Transverse colon (tissue), 4 donors: ENCODE measurements around the gene MYADM. TPM values are rescaled to one million over a fixed set of nuclear protein-coding genes. Genes with fewer than 3 reads are reported as not detected.

ENCODE experiments used
- DNase-seq: peaks from one replicate; pipeline ENCODE4 v3.0.0-alpha.2; 2019
- H3K27ac ChIP-seq, 4 donors: fragments of 200-600 bp; sonication (generic); 2 replicates each; pipeline ENCODE4 v1.5.1; 2016 to 2018; ENCODE audit warnings: inconsistent platforms in 4 of 4
- H3K27me3 ChIP-seq: fragments of 200-600 bp; sonication (generic); 2 replicates; pipeline ENCODE4 v1.5.1; 2017; ENCODE audit warnings: inconsistent platforms
- H3K36me3 ChIP-seq, 4 donors: fragments of 200-600 bp; sonication (generic); 2 replicates each; pipeline ENCODE4 v1.5.1; 2017 to 2019; ENCODE audit warnings: inconsistent platforms in 4 of 4
- H3K4me1 ChIP-seq, 4 donors: fragments of 200-600 bp; sonication (generic); 2 replicates each; pipeline ENCODE4 v1.5.1; 2017 to 2020; ENCODE audit warnings: inconsistent platforms in 4 of 4
- H3K4me3 ChIP-seq, 4 donors: fragments of 200-600 bp; sonication (generic); 1 replicate in 1 of 4; 2 replicates in 3 of 4; pipeline versions ENCODE4 v1.5.1 to v1.6.1; 2017 to 2019; ENCODE audit warnings: inconsistent platforms in 4 of 4
- H3K9me3 ChIP-seq, 2 donors: fragments of 200-600 bp; sonication (generic); 2 replicates each; pipeline ENCODE4 v1.5.1; 2017 to 2019; ENCODE audit warnings: inconsistent platforms in 2 of 2
- EP300 ChIP-seq: sonication (generic); formaldehyde crosslinking; IDR thresholded peaks from one replicate; pipeline ENCODE4 v1.6.1; 2017; ENCODE audit warnings: antibody characterized with exemption, low read depth
- POLR2A ChIP-seq: fragments of 450-650 bp; IDR thresholded peaks from one replicate; pipeline ENCODE4 v1.6.1; 2016; ENCODE audit warnings: antibody characterized with exemption, mild to moderate bottlenecking, moderate library complexity
- POLR2AphosphoS5 ChIP-seq, 3 donors: sonication (generic); formaldehyde crosslinking; IDR thresholded peaks; one replicate each; pipeline ENCODE4 v1.6.1; 2016; ENCODE audit warnings: antibody characterized with exemption in 3 of 3
- WGBS, 2 donors: methylation state at CpG; one replicate each; pipeline ENCODE4 v1.1.5; 2018; ENCODE audit warnings: low coverage in 1 of 2; 5-methylcytosine and 5-hydroxymethylcytosine counted together
- in situ Hi-C, 4 donors: fragments of 200-750 bp; cut with MboI; loops; one replicate each; pipeline versions ENCODE4 v1.15.0 to v1.15.1; 2017; ENCODE audit warnings: low sequenced_read_pairs in 3 of 4, low pct_ligation_motif_present in 1 of 4, low pct_unique_long_range_greater_than_20kb in 1 of 4
- intact Hi-C: fragments of 100-400 bp; cut with DNase I; formaldehyde crosslinking; loops from one replicate; pipeline ENCODE4 v1.15.1; 2023; ENCODE audit warnings: low total_unique reads
- total RNA-seq, 4 donors: library from RNA; depleted of rRNA; stranded (reverse); fragments of >200 nt; gene quantifications; one replicate each; pipeline ENCODE4 v1.1.0, GENCODE V29; 2016
- TF ChIP-seq, protein P1 (sequence below), 5 experiments: fragments of 200-600 bp in 3 of 5; fragments of 450-650 bp in 2 of 5; sonication (generic) in 3 of 5; IDR thresholded peaks; 1 replicate in 2 of 5; 2 replicates in 3 of 5; pipeline ENCODE4 v1.5.1; 2016 to 2017; ENCODE audit warnings: antibody characterized with exemption in 5 of 5, inconsistent platforms in 3 of 5, mild to moderate bottlenecking in 2 of 5, moderate library complexity in 1 of 5

Gene MYADM
- total RNA-seq, 4 donors from 2014 or later, result 33.3 to 222 (median 79.1) TPM

DNA sequence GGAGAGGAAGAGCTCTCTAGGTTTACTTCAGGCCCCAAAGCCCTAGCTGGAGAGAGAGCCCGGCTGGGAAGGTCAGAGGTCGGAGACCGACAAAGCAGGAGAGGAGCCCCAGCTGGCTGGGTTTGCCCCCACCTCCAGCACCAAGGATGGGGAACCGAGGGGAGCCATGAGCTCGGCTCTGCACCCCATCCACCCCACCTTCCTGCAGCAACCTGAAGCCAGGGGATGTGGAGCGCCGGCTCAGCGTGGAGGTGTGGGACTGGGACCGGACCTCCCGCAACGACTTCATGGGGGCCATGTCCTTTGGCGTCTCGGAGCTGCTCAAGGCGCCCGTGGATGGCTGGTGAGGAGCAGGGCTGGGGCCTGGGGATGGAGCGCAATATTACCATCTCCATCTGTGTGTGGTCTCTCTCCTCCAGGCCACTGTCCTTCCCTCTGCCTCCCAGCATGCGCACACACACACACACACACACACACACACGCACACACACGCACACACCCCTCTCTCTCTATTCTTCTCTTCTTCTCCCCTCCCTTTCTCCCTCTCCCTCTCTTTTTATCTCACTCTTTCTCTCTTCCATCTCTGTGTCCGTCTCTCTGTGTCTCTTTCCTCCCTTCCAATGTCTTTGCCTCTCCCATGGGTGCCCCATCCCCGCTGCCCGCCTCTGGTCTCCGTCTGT is 24.8 kb downstream of the MYADM start:
- no peak for TF ChIP-seq POLR2A
- TF ChIP-seq, protein P1, sequence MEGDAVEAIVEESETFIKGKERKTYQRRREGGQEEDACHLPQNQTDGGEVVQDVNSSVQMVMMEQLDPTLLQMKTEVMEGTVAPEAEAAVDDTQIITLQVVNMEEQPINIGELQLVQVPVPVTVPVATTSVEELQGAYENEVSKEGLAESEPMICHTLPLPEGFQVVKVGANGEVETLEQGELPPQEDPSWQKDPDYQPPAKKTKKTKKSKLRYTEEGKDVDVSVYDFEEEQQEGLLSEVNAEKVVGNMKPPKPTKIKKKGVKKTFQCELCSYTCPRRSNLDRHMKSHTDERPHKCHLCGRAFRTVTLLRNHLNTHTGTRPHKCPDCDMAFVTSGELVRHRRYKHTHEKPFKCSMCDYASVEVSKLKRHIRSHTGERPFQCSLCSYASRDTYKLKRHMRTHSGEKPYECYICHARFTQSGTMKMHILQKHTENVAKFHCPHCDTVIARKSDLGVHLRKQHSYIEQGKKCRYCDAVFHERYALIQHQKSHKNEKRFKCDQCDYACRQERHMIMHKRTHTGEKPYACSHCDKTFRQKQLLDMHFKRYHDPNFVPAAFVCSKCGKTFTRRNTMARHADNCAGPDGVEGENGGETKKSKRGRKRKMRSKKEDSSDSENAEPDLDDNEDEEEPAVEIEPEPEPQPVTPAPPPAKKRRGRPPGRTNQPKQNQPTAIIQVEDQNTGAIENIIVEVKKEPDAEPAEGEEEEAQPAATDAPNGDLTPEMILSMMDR (IDR thresholded peaks at IDR 0.05), result no peak
- no peak for TF ChIP-seq POLR2AphosphoS5 (IDR thresholded peaks at IDR 0.05)
- TF ChIP-seq EP300, result no peak

DNA sequence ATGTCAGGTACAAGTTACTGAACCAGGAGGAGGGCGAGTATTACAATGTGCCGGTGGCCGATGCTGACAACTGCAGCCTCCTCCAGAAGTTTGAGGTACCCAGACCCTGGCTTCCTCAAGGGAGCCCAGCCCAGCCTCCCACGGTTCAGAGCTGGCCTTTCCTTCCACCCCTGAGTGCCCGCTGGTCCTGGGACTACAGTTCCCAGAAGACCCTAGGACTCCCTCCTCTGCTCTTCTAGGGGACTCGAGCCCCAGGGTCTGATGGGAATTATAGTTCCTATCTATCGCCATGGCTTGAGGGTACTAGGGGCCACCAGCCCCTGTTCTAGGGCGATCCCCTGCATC is 25.3 kb downstream of the MYADM start:
- WGBS, 2 donors, result 49% methylated on average over 7 of the region's 8 CpGs; no CpG with 5 or more reads in 1 of the 2 donors
- no peaks in the 10 kb centered on the region for H3K9me3 ChIP-seq
- no peak for TF ChIP-seq POLR2A
- TF ChIP-seq EP300, result no peak
- no peak for TF ChIP-seq POLR2AphosphoS5 (IDR thresholded peaks at IDR 0.05)
- TF ChIP-seq, protein P1 (IDR thresholded peaks at IDR 0.05), result no peak
- in situ Hi-C loops (loop anchor here in 1 of 4 donors (10.0 kb wide), 1 partner anchor 132 kb away; no protein-coding TSS in a partner anchor), intact Hi-C loops (no loop called here)
- peaks cover 0 to 9% (median 6%) of the 10 kb centered on the region in 4 donors for H3K4me1 ChIP-seq
- H3K36me3 ChIP-seq, result no peaks in the 10 kb centered on the region
- H3K27ac ChIP-seq, result no peak overlapping the region
- DNase-seq, result no peak
- H3K27me3 ChIP-seq, result peaks cover 67% of the 10 kb centered on the region
- H3K4me3 ChIP-seq, result no peak overlapping the region

More for the DNA sequence above, 24.8 kb downstream of the MYADM start:
- no peak overlapping the region for H3K27ac ChIP-seq
- H3K9me3 ChIP-seq, result no peaks in the 10 kb centered on the region
- in situ Hi-C loops (loop anchor here in 1 of 4 donors (10.0 kb wide), 1 partner anchor 132 kb away; no protein-coding TSS in a partner anchor), intact Hi-C loops (no loop called here)
- no peaks in the 10 kb centered on the region for H3K36me3 ChIP-seq
- DNase-seq, result no peak
- peaks cover 62% of the 10 kb centered on the region for H3K27me3 ChIP-seq
- 53 to 72% methylated on average over 2 to 23 of the region's 23 CpGs for WGBS, 2 donors
- H3K4me1 ChIP-seq, result peaks cover 0 to 9% (median 6%) of the 10 kb centered on the region in 4 donors
- no peak overlapping the region for H3K4me3 ChIP-seq

GRCh38 chr19:53894707-53895106 is 27.0 kb downstream of the MYADM start:
- Histone ChIP-seq H3K27me3 (peaks cover 72% of the 10 kb centered on the region), H3K36me3 (no peaks in the 10 kb centered on the region), H3K4me3 (no peak overlapping the region), H3K9me3 (no peaks in the 10 kb centered on the region), H3K4me1 (peaks cover 0 to 6% (median 4%) of the 10 kb centered on the region in 4 donors), H3K27ac (no peak overlapping the region)
- WGBS, 2 donors, result 50 to 60% methylated on average over 1 to 9 of the region's 9 CpGs
- intact Hi-C loops, result no loop called here
- TF ChIP-seq POLR2AphosphoS5 (IDR thresholded peaks at IDR 0.05) (no peak), POLR2A (no peak), EP300 (no peak)
- TF ChIP-seq, protein P1 (IDR thresholded peaks at IDR 0.05), result no peak
- no peak for DNase-seq
- in situ Hi-C loops, result loop anchor here in 1 of 4 donors (10.0 kb wide), 1 partner anchor 130 kb away; no protein-coding TSS in a partner anchor

DNA sequence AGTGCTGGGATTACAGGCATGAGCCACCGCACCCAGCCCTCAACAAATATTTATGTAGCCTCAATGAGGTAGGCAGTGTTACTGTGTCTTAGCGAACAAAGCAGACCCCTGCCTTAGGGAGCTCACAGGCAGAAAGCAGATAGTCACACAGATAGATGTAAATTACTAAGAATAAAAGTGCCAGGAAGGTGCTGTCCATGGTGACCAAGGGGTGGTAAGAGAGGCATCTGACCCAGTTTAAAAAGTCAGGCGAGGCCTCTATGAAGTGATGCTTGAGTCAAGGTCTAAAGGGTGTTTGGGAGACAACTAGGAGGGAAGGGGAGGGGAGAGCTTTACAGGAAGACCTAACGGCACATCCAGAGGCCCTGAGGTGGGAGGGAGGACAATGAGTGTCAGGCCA is 29.0 kb downstream of the MYADM start:
- TF ChIP-seq EP300 (no peak), POLR2AphosphoS5 (IDR thresholded peaks at IDR 0.05) (no peak), POLR2A (no peak)
- TF ChIP-seq, protein P1 (IDR thresholded peaks at IDR 0.05), result no peak
- peaks cover 62% of the 10 kb centered on the region for H3K27me3 ChIP-seq
- H3K4me1 ChIP-seq, result no peaks in the 10 kb centered on the region
- DNase-seq, result no peak
- WGBS, 2 donors, result 17 to 29% methylated on average over 1 to 4 of the region's 4 CpGs
- no peaks in the 10 kb centered on the region for H3K36me3 ChIP-seq
- H3K9me3 ChIP-seq, result no peaks in the 10 kb centered on the region
- H3K4me3 ChIP-seq, result no peak overlapping the region
- in situ Hi-C loops (loop anchor here in 1 of 4 donors (10.0 kb wide), 1 partner anchor 128 kb away; no protein-coding TSS in a partner anchor), intact Hi-C loops (no loop called here)
- H3K27ac ChIP-seq, result no peak overlapping the region
